NCI-H524 treated with DMSO at 0.1 percent for 48 hours (cell line): Measurements from ENCODE around the gene TMEM178B.
"Not testable (repeated sequence)": the region's sequence is repeated elsewhere in the genome, so short reads cannot be mapped to it uniquely, and the experiment has no call there.

Experiments used
- DNase-seq: peaks from one replicate; lab custom pipeline; 2025; lab: John Stamatoyannopoulos, UW

The TMEM178B gene

DNA sequence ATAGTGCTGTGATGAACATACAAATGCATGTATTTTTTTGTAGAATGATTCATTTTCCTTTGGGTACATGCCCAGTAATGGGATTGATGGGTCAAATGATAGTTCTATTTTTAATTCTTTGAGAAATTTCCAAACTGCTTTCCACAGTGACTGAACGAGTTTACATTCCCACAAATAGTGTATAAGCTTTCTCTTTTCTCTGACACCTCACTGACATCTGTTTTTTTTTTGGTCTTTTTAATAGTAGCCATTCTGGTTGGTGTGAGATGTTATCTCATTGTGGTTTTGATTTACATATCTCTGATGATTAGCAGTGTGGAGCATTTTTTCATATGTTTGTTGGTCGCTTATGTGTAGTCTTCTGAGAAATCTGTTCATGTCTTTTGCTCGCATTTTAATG lies 282.3 kb downstream of the TMEM178B start:
- DNase-seq: no peak

DNA sequence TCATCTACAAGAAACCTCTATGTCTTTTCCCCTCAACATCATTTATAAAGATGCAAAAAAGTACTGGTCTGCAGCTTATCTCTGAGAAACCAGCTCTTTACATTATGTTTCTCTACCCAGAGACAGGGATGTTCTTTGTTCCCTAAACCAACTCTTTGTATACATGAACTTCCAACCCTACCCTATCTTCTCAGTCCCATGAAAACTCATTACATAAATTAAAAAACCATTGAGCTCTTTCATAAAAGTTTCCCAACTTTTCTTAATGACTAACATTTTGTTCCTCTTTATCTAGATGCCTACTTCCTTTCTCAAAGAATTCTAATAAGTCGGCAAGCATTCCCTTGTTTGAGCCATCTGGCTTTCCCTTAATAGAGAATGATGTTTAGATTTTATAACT lies 284.5 kb downstream of the TMEM178B start:
- no peak for DNase-seq

DNA sequence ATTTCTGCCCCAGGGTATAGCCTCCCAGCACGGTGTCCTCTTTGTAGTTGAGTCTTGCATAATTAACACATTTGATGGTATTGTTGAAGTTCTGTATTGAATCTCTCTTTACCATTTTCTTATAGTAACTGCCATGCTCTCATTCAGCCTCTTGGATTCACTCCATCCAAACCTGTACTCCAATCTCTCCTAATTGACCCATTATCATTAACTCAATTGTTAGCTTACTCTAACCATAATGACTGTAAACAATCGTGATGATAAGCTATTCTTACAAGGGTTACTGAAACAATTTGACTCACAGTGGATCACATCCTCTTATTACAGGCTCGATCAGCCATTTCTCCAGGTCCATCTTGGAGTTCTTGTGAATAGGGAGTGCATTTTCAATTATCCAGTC lies 285.4 kb downstream of the TMEM178B start:
- DNase-seq: no peak

DNA sequence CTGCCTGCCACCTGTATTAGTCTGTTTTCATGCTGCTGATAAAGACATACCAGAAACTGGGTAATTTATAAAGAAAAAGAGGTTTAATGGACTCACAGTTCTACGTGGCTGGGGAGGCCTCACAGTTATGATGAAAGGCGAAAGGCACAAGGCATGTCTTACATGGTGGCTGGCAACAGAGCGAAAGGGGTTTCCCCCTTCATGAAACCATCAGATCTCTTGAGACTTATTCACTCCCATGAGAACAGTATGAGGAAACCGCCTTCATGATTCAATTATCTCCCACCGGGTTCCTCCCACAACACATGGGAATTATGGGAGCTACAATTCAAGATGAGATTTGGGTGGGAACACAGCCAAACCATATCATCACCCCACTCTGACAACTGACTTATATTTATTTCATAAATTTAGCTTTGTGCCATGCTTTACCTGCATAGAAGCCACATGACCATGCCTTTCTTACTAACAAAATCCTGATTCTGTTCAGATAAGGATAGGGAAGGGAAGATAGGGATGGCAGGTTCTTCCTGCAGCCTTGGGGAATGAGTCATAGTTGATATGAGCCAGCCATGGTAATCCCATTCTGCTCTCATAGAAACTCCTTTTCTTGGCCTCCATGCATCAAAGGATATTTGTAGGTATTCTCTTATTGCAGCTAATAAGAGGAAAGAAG lies 286.0 kb downstream of the TMEM178B start:
- DNase-seq: no peak

DNA sequence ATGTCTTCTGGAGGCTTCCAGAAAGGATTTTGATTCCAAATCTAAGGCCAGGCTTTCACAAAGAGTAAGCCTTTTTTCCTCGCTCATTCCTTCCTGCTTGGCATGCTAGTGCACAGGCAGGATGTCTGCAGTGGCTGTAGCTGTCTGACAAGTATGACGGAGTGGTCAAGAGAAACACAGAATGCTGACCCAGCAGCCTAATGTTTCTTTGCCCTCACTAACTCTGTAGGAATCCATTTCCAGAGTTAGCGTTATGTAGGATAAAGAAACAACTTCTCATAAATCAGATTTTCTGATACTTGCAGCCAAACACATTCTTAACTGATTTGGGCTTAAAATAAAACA lies 286.5 kb downstream of the TMEM178B start:
- DNase-seq: no peak

DNA sequence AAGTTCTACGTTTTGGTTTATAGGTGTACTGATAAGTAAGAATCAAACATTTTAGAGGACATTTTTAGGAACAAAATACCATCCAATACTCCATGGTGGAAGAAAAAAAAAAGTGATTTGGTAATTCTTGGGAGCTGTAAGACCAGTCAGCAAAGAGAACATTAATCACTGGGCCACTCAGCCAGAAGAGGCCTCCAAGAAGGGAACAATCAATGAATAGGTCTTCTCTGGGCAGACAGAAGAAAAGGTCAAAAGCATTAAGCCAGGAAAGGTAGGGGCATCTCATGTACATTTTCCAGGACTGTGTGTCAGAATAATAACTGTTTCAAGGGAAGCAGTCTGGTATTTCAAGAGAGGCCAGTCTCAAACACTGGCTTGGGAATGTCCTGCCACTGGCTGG lies 286.9 kb downstream of the TMEM178B start:
- no peak for DNase-seq

DNA sequence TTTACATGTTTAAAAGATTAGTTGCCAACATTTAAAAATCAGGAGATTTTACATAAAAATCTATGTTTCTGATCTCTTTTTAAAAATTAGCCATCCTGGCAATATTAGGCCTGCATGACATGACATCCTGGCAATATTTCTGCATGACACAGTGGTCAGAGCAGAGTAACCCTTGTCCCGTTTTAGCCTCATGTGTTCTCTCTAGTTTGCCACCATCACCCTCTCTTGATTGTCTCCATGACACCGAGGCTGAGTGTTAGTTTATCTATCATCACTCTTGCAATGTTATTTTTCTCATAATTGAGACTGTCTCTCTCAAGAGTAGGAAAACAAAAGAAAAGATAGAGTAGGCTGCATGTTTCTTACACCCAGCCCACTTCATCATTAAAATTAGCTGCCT lies 287.6 kb downstream of the TMEM178B start:
- DNase-seq: no peak

DNA sequence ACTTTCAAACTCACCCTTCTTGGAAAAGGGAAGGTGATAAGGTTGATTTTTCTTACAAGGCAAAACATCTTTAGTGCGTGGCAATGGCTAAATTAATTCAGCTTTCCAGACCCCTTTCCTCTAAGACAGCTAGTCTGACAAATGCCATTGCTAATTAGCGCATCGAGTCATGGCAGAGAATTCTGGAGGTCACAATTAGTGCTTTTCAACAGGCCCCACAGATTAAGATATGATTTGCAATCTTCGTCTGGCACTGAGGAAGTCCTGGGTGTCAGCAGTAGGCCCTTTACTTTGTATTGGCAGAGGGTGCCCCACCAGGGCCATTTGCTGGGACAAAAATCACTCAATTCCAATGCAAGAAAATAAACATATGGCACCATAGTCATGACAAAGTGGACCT lies 288.1 kb downstream of the TMEM178B start:
- no peak for DNase-seq

DNA sequence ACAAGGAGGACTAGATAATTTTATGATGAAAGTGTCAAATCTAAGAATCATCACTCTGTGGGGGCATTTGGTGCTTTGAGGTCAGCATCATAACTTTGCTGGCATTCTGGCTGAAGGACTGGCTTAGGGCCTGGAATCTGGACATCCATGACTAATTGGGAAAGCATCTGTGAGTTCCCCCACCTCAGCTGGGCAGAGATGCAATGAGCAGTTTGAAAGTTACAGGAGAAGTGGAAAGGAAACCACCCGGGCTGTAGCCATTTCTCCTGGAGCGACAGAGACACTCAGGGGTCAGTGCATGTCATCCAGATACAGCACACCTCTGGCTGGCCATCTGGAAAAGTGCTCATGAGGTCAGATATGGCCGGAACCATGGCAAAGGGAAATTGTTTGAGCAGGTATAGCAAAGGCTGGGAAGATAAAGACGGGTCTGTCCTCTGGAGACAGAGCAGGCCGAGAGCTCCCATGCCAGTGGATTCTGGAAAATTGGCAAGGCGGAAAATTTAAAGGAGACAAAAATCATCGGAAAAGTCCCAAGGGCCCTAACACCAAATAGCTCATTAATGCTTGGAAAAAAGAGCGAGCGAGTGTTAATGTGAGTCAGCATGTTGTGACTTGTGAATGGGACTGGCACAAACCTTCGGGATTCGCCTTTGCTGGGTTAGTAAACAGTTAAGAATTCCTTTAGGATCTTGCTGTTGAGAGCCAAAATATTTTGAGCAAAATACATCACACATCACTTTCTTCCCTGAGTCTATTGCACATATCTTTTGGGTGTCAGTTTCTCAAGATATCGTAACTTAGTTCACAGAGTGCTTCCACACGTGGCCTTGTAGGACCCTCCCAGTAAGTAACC lies 288.9 kb downstream of the TMEM178B start:
- no peak for DNase-seq

DNA sequence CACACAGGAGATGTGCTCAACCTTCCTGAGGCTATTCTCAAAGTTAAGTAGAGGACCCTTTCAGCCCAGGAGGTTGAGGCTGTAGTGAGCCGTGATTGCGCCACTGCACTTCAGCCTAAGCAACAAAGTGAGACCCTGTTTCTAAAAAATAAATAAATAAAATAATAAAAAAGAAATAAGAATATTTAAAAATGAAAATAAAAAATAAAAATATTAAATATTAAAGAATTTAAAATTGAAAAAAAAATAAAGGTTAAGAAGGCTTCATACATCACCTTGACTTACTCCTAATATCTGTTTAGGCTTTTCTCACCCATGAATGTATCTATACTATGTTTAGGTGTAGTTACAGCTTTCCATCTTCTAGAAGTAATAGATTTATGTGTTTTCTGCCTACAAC lies 289.9 kb downstream of the TMEM178B start:
- DNase-seq: no peak

DNA sequence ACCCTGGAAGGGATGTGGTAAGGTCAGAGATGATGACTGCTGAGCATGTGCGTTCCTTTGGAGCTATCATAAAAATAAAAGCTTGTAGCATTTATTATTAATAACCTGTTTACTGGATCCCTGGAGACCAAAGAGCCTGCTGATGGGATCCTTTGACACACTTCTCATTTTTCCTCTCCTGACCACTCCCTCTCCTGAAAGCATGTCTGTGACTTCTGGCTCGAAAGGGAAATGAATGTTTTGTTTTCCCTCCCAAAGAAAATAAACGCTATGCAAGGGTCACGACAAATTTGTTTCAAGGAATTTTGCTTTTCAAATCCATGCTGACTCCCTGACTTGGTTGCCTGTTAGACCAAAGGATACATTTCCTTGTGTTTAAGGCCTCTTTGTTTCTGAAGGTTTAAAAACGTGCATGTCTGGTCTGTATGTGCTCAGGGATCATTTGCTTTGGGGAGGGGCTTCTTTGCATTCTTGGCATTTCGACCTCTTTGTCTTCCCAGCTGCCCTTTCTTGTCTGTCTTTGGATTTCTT lies 292.3 kb downstream of the TMEM178B start:
- DNase-seq: no peak

DNA sequence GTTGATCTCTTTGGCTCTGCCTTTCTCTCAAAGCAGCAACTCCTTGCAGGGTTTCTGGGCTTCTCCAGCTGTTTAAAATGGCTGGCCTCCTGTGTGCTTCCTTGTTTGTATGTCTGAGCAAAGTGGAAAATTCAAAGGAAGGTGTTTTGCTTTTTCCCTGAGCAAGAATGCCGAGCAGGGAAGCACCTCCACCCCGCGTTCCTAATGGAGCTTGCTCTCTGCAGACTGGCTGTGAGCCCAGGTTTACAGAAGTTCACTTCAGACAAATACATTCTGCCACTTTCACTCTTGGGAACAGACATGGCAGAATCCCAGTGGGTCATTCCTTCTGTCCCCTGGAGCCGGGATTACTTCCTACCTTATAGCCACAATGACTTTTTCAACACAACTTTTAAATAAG lies 295.6 kb downstream of the TMEM178B start:
- no peak for DNase-seq

DNA sequence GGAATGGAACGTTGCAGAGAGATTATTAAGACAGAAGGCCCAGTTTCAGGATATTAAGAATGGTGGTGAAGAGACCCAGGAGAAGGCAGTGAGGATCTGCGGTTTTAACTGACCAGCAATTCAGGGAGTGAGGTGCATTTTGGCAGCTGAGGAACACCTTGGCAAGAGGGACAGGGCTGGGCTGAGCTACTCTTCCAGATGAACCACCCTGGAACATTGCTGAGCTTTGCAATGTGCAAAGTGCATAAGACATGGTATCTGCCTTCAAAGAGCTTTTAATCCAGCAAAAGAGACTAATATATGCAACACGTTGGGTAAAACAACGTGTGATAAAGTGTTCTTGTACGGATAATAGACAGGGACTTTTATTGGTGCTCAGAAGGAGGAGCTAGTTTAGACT lies 296.3 kb downstream of the TMEM178B start:
- no peak for DNase-seq

DNA sequence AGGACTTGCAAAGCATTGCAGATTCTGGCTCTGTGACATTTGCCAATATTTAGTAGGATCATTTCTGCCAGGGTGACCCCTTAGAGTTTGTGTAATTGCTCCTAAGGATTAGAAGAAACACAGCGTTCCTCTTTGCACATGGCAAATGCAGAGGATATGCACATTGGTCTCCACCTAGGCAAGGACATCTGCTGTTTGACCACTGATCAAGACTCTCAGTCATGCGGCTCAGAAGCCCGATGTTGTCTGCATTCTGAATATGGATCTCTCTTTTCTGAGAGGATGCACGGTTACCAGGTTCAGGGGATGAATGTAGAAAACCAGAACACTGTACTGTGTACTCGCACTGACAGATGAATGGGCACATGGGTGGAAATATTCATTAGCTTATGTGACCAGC lies 296.8 kb downstream of the TMEM178B start:
- no peak for DNase-seq

DNA sequence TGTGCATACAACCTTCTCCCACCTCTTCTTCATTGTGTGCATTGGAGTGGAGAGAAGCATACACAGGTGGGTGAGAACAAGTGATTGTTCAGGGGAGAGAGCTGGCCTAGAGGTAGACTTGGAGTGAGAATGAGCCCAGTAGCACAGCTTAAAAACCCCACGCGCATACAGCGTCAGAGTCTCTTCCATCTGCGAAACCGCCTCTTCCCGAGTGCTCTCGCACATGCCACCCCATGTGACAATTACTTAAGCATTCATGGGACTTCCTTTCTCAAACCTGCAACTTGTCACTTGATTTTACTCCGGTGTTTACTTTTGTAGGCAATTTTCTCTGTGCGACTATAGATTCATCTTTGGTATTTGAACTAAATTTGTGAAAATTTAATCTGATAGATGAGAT lies 300.6 kb downstream of the TMEM178B start:
- DNase-seq: no peak

DNA sequence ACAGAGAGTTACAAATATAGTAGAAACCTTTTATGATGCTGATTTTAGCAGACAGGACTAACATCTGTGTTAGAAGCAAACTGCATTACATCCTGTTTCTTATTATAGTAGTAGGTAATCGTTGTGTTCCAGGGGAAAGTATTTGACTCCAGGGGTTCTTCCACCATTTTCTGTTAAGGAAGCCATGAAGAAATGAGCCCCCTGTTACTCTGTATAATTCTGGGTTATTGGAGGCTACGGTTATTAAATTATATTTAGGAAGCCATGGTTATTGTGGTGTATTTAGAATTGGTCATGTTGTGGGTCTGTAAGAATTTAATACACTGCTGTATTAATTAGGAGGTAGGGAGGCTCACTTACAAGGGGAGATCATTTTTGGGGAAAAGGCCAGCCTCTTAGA lies 301.6 kb downstream of the TMEM178B start:
- DNase-seq: no peak

DNA sequence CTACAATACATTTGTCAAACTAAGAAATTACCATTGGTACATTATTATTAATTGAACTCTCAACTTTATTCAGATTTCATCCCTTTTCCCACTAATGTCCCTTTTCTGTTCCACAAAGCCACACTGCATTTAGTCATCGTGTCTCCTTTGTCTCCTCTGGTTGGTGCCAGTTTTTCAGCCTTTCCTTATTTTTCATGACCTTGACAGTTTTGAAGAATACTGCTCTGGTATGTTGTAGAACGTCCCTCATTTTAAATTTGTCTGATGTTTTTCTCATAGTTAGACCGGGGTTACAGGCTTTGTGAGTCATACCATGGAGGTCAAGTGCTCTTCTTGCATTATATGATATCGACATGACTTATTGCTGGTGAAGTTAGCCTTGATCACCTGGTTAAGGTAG lies 304.0 kb downstream of the TMEM178B start:
- no peak for DNase-seq

DNA sequence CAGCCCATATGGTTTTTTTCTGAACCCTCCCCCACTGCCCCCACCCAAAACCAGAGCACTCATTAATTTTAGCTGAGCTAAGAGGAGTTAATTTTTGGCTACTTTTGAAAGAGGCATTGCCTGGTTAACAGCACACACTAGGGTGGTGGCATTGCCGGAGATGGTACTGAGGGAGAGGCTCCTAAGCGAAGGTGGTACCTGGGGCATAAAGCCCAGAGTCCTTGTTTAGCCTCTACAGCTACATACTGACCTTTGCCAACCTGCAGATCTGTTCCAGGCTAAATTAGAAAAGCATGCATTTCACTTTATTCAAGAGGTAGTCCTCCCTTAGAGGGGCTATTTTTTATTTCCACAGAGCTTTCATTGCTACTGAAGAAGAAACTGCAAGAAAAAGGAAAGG lies 304.5 kb downstream of the TMEM178B start:
- DNase-seq: no peak

DNA sequence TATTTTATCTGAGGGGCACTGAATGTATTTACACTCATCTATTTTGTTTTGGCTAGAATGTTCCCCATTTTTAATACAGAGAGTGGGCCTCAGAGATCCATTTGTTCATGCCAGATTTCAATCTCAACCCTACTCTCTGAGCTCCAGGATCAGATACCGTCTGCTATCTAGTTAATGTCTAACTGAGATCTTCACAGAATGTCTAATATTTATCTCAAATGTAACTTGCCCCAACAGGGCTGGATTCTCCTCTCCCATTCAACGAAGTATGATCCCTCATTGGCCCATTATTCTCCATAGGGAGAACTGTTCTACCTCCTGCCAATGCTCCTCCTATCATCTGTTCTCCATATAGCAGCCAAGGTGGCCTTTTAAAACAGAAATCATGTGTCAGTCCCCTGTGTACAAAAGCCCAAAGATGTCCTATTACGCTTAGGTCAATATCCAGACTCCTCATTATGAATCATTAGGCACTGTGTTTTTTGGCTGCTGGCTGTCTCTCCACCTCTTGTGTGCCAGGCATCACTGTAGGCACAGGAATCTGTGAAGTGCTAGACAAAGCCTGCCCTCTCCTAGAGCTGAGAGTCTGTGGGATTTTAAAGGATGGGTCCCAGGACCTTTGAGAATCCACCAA lies 308.0 kb downstream of the TMEM178B start:
- DNase-seq: no peak

DNA sequence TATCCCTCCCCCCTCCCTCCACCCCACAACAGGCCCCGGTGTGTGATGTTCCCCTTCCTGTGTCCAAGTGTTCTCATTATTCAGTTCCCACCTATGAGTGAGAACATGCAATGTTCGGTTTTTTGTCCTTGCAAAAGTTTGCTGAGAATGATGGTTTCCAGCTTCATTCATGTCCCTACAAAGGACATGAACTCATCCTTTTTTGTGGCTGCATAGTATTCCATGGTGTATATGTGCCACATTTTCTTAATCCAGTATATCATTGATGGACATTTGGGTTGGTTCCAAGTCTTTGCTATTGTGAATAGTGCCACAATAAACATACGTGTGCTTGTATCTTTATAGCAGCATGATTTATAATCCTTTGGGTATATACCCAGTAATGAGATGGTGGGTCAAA lies 309.5 kb downstream of the TMEM178B start:
- not testable (repeated sequence) for DNase-seq

DNA sequence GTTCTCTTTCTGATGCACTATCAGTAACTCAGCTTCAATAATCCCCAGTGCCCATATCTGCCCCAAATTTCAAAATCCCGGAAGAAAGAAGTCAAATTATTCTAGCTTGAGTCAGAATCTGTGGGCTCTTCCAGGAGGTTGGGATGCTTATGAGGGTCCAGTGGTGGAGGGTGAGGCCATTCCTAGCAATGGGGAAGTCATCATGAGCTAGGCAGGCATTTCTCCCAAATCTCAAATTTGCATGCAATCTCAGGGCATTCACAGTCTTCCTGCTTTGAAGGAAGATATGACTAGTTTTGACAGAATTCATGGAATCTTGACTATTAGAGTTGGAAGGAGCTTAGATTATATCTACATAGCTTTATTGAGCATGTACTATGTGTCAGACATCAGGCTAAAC lies 313.0 kb downstream of the TMEM178B start:
- no peak for DNase-seq

DNA sequence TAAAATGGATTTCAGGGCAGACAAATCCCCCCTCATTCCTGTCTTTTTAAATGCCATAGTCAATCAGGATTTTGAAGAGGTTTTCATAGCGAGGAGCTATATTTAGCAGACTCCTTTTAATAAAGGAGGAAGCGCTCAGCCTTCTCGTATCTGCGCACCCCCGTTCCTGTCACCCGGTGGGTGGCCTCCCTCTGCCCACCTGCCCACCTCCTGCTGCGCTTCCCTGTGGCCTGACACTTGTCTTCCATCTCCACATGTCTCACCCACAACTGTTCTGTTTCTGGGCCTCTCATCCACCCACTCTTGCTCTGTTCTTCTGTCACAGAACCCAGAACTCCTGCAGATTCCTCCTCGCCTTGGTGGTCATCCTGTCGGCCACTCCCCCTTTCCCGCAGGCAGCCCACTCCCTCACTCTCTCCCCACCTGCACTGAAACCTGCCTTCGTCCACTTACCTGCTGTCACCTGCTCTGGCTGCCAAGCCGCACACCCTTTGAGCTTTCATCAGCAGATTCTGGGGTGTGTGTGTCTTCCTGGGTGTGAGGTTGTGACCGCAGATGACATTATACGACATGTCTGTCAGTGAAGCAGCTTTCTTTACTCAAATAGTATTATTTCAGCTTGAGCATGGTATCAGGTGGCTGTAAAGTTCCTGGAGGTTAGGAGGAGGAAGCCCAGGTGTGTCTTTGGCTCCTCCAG lies 313.8 kb downstream of the TMEM178B start:
- no peak for DNase-seq
